ENCODE results near the gene RALGPS1.

- TF ChIP-seq POLR2A (IDR thresholded peaks at IDR 0.05) (no peak), CTCF (IDR thresholded peaks at IDR 0.05 in 8 of 11, conservative IDR thresholded peaks at IDR 0.05 in 3 of 11) (no peak)
Measured at GRCh38 chr9:127195976-127196825, 281.6 kb downstream of the RALGPS1 start.
